CD4-positive, alpha-beta memory T cell (primary cell): Measurements from ENCODE around the gene CBARP. TPM values are rescaled to one million over a fixed set of nuclear protein-coding genes. Genes with fewer than 3 reads are reported as not detected.

Source experiments
- CTCF ChIA-PET: fragments of 350-600 bp; sonication (Branson Sonifier 250); formaldehyde crosslinking; loops from one replicate; lab custom pipeline; 2021; ENCODE audit warnings: inconsistent platforms; ENCODE audit not compliant: partially characterized antibody; lab: Charles Lee
- POLR2A ChIA-PET: fragments of 350-600 bp; sonication (Branson Sonifier 250); formaldehyde crosslinking; loops from one replicate; lab custom pipeline; 2021; ENCODE audit not compliant: partially characterized antibody; lab: Charles Lee
- DNase-seq, 5 donors: peaks; one replicate each; pipeline versions ENCODE4 v3.0.0 to v3.0.0-alpha.2; 2020 to 2022; ENCODE audit warnings: mixed read lengths in 1 of 5
- H3K27ac ChIP-seq: one replicate; pipeline ENCODE4 v1.7.0; 2013; ENCODE audit warnings: low read depth, low read length
- H3K27me3 ChIP-seq: 2 replicates; pipeline ENCODE4 v1.7.0; 2013; ENCODE audit warnings: mild to moderate bottlenecking, low read length, moderate library complexity; ENCODE audit not compliant: insufficient read depth
- H3K36me3 ChIP-seq: 2 replicates; pipeline ENCODE4 v1.7.0; 2013; ENCODE audit warnings: mild to moderate bottlenecking, low read length, moderate library complexity; ENCODE audit not compliant: insufficient read depth
- H3K4me1 ChIP-seq: 2 replicates; pipeline ENCODE4 v1.7.0; 2013; ENCODE audit warnings: mild to moderate bottlenecking, low read length, moderate library complexity; ENCODE audit not compliant: insufficient read depth
- H3K4me3 ChIP-seq, 2 donors: one replicate each; pipeline ENCODE4 v1.7.0; 2013; ENCODE audit warnings: low read length in 2 of 2, mild to moderate bottlenecking in 1 of 2
- H3K9me3 ChIP-seq, 2 donors: one replicate each; pipeline ENCODE4 v1.7.0; 2013; ENCODE audit warnings: low read length in 2 of 2, control low read depth in 1 of 2; ENCODE audit not compliant: control insufficient read depth in 1 of 2
- H3K27ac Mint-ChIP-seq, 7 donors: one replicate each; pipeline ENCODE4 v1.8.0; 2020 to 2021; ENCODE audit warnings: mixed read lengths in 7 of 7, mild to moderate bottlenecking in 6 of 7, inconsistent platforms in 3 of 7, moderate library complexity in 3 of 7
- H3K27me3 Mint-ChIP-seq, 2 donors: one replicate each; pipeline ENCODE4 v1.8.0; 2020 to 2021; ENCODE audit warnings: mixed read lengths in 2 of 2
- H3K36me3 Mint-ChIP-seq, 2 donors: one replicate each; pipeline ENCODE4 v1.8.0; 2020 to 2021; ENCODE audit warnings: mixed read lengths in 2 of 2, inconsistent platforms in 1 of 2, mild to moderate bottlenecking in 1 of 2
- H3K4me1 Mint-ChIP-seq, 4 donors: one replicate each; pipeline ENCODE4 v1.8.0; 2020 to 2021; ENCODE audit warnings: mixed read lengths in 4 of 4, mild to moderate bottlenecking in 1 of 4
- H3K4me3 Mint-ChIP-seq, 8 donors: one replicate each; pipeline ENCODE4 v1.8.0; 2020 to 2021; ENCODE audit warnings: mixed read lengths in 8 of 8, mild to moderate bottlenecking in 7 of 8, moderate library complexity in 6 of 8, inconsistent platforms in 3 of 8
- H3K9me3 Mint-ChIP-seq, 8 donors: one replicate each; pipeline ENCODE4 v1.8.0; 2020 to 2021; ENCODE audit warnings: mixed read lengths in 8 of 8, mild to moderate bottlenecking in 5 of 8, inconsistent platforms in 3 of 8, moderate library complexity in 1 of 8
- intact Hi-C: fragments of 100-400 bp; cut with micrococcal nuclease; formaldehyde crosslinking; loops from one replicate; pipeline ENCODE4 v1.15.1; 2023
- polyA plus RNA-seq, 2 donors: library from polyadenylated mRNA; unstranded; fragments of 300-500 nt; fragmentation: Illumina TruSeq; gene quantifications; one replicate each; pipeline ENCODE4 v1.2.3, GENCODE V29; 2021
- total RNA-seq, 2 experiments: library from RNA; stranded (reverse); gene quantifications; one replicate each; pipeline ENCODE4 v1.2.3, GENCODE V29; 2021

The CBARP gene
- total and polyA plus RNA-seq, 4 experiments from 2014 or later, result not detected

- H3K9me3 ChIP-seq, result no peaks in the 10 kb centered on the region
- DNase-seq, result no peak
- Mint-ChIP-seq H3K4me3 (peak overlapping the region; percentile 55 to 91 (median 82)), H3K27me3 (no peaks in the 10 kb centered on the region), H3K36me3 (peaks cover 25 to 38% of the 10 kb centered on the region in 2 donors), H3K4me1 (peaks cover 30 to 72% (median 53%) of the 10 kb centered on the region in 4 donors), H3K27ac (peak overlapping the region; percentile 91 to 98 (median 96)), H3K9me3 (peaks cover 0 to 21% (median 0%) of the 10 kb centered on the region in 8 donors)
- intact Hi-C loops, result loop anchor here (1.0 to 2.0 kb wide), 3 partner anchors 9 to 472 kb away; partner anchors contain the start of gene PTBP1
- H3K36me3 ChIP-seq, result peaks cover 32% of the 10 kb centered on the region
- H3K4me3 ChIP-seq, result peak overlapping the region in 1 of 2 donors; percentile 100
- POLR2A ChIA-PET, result interaction anchor here (0.5 to 12.0 kb wide), 62 partner anchors 11 to 757 kb away, joined by 3 to 650 read pairs (median 6); partner anchors contain the start of genes ABCA7, ARHGAP45, ATP5F1D and CBARP
- CTCF ChIA-PET, result interaction anchor here (0.7 to 10.8 kb wide), 6 partner anchors 11 to 28 kb away, joined by 3 to 364 read pairs (median 4); partner anchors contain the start of gene ATP5F1D
- H3K27me3 ChIP-seq, result no peaks in the 10 kb centered on the region
- H3K27ac ChIP-seq, result peak overlapping the region; percentile 77
- H3K4me1 ChIP-seq, result peaks cover 64% of the 10 kb centered on the region
Observed at GRCh38 chr19:1268226-1269064, 30.6 kb upstream of the CBARP start.

- H3K4me1 Mint-ChIP-seq, result peaks cover 27 to 69% (median 47%) of the 10 kb centered on the region in 4 donors
- Histone ChIP-seq H3K9me3 (no peaks in the 10 kb centered on the region), H3K4me3 (no peak overlapping the region), H3K36me3 (peaks cover 24% of the 10 kb centered on the region), H3K4me1 (peaks cover 63% of the 10 kb centered on the region), H3K27me3 (no peaks in the 10 kb centered on the region), H3K27ac (peak overlapping the region; percentile 77)
- ChIA-PET POLR2A (interaction anchor here (1.6 to 12.0 kb wide), 6 partner anchors 8 to 243 kb away, joined by 5 to 650 read pairs (median 48); partner anchors contain the start of genes ATP5F1D, CBARP and FAM174C), CTCF (interaction anchor here (0.7 to 10.8 kb wide), 3 partner anchors 15 to 27 kb away, joined by 3 to 364 read pairs (median 8); no protein-coding TSS in a partner anchor)
- peak overlapping the region; percentile 70 to 96 (median 89) for H3K27ac Mint-ChIP-seq
- DNase-seq, result peak in 1 of 5 donors; percentile 67
- peaks cover 20 to 31% of the 10 kb centered on the region in 2 donors for H3K36me3 Mint-ChIP-seq
- peaks cover 0 to 16% (median 0%) of the 10 kb centered on the region in 8 donors for H3K9me3 Mint-ChIP-seq
- intact Hi-C loops, result loop anchor here (2.0 kb wide), 1 partner anchor 471 kb away; the partner anchor contains the start of gene PTBP1
- H3K27me3 Mint-ChIP-seq, result no peaks in the 10 kb centered on the region
- H3K4me3 Mint-ChIP-seq, result peak overlapping the region; percentile 36 to 91 (median 67)
Observed at GRCh38 chr19:1267477-1268225, 29.8 kb upstream of the CBARP start.

DNA sequence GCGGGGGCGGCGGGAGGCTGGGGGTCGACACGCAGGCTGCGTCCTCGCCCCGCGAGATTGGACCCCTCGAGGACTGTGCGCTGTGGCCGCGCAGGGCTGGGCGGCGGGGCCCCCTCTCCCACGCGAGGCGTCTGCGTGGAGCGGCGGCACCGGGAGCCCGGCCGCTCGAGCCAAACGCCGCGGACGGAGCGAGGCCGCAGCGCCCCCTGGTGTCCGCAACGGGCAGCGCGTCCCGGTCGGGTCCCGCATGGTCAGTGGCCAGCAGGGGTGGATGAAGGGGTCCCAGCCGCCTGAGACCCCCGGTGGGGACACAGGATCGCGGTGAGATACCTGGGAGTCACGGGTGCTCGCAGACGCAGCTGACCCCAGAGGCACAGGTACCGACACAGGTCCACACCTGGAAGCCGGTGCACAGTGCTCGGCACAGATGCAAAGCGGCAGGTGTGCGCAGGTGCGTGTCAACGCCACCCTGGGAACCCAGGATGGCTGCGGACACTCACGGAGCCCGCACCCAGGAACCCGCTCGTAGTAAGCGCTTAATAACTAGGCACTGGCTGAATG, 29.2 kb upstream of the CBARP start:
- Histone ChIP-seq H3K27me3 (no peaks in the 10 kb centered on the region), H3K27ac (peak overlapping the region; percentile 58), H3K36me3 (peaks cover 18% of the 10 kb centered on the region), H3K4me1 (peaks cover 63% of the 10 kb centered on the region), H3K4me3 (peak overlapping the region in 1 of 2 donors; percentile 54), H3K9me3 (no peaks in the 10 kb centered on the region)
- peak in 4 of 5 donors; percentile 67 to 83 (median 70) for DNase-seq
- H3K27ac Mint-ChIP-seq, result peak overlapping the region; percentile 70 to 96 (median 89)
- H3K4me3 Mint-ChIP-seq, result peak overlapping the region in 7 of 8 donors; percentile 53 to 85 (median 69)
- H3K36me3 Mint-ChIP-seq, result peaks cover 15 to 26% of the 10 kb centered on the region in 2 donors
- intact Hi-C loops, result loop anchor here (1.0 kb wide), 1 partner anchor 23 kb away; no protein-coding TSS in a partner anchor
- peaks cover 0 to 15% (median 0%) of the 10 kb centered on the region in 8 donors for H3K9me3 Mint-ChIP-seq
- H3K4me1 Mint-ChIP-seq, result peaks cover 25 to 66% (median 47%) of the 10 kb centered on the region in 4 donors
- POLR2A ChIA-PET, result interaction anchor here (0.9 to 12.0 kb wide), 14 partner anchors 9 to 470 kb away, joined by 3 to 650 read pairs (median 9); partner anchors contain the start of genes ABCA7, ARHGAP45, ATP5F1D and CBARP
- CTCF ChIA-PET, result interaction anchor here (0.6 to 10.8 kb wide), 11 partner anchors 10 to 238 kb away, joined by 3 to 364 read pairs (median 5); partner anchors contain the start of gene ARHGAP45
- no peaks in the 10 kb centered on the region for H3K27me3 Mint-ChIP-seq

- H3K9me3 ChIP-seq, result no peaks in the 10 kb centered on the region
- Mint-ChIP-seq H3K27ac (peak overlapping the region; percentile 61 to 85 (median 82)), H3K36me3 (peaks cover 12 to 19% of the 10 kb centered on the region in 2 donors), H3K27me3 (peaks cover 0 to 3% of the 10 kb centered on the region in 2 donors), H3K4me1 (peaks cover 28 to 66% (median 47%) of the 10 kb centered on the region in 4 donors), H3K4me3 (peak overlapping the region; percentile 31 to 68 (median 58)), H3K9me3 (peaks cover 0 to 15% (median 0%) of the 10 kb centered on the region in 8 donors)
- peak overlapping the region; percentile 58 for H3K27ac ChIP-seq
- H3K36me3 ChIP-seq, result peaks cover 11% of the 10 kb centered on the region
- no peaks in the 10 kb centered on the region for H3K27me3 ChIP-seq
- POLR2A ChIA-PET, result interaction anchor here (0.9 to 12.0 kb wide), 14 partner anchors 8 to 470 kb away, joined by 3 to 650 read pairs (median 6); partner anchors contain the start of genes ABCA7, ARHGAP45, ATP5F1D and CBARP
- peaks cover 63% of the 10 kb centered on the region for H3K4me1 ChIP-seq
- intact Hi-C loops, result loop anchor here (1.0 kb wide), 1 partner anchor 22 kb away; no protein-coding TSS in a partner anchor
- CTCF ChIA-PET, result interaction anchor here (0.6 to 10.8 kb wide), 11 partner anchors 10 to 237 kb away, joined by 3 to 364 read pairs (median 5); partner anchors contain the start of gene ARHGAP45
- H3K4me3 ChIP-seq, result peak overlapping the region in 1 of 2 donors; percentile 54
- peak; percentile 82 to 87 (median 82) for DNase-seq
Observed at GRCh38 chr19:1266129-1266915, 28.5 kb upstream of the CBARP start.

DNA sequence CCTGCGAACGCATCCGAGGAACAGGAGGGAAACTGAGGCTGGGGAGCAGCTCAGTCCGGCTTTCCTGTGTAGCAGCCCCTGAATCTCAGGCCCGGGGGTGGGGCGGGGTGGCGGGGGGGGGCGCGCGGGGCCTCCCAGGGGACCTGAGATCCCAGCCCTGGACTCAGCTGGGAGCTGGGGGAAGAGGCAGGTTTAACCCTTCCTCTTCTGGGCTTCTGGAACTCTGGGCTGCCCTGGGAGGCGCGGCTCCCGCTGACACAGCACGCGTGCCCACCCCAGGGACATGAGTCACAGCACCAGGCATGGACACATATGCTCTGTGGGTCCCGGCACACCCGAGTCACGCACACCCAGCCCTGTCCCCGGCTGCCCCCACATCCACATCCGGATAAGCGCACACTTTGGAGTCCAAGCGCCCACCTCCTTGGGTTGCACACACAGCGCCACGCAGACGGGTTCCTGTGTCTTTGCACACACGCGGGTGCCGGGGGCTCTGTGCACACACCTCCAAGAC, 27.9 kb upstream of the CBARP start:
- H3K27me3 ChIP-seq, result no peaks in the 10 kb centered on the region
- POLR2A ChIA-PET, result interaction anchor here (0.9 to 12.0 kb wide), 8 partner anchors 9 to 369 kb away, joined by 3 to 650 read pairs (median 8); partner anchors contain the start of genes ABCA7, ATP5F1D, CBARP and MIDN
- Mint-ChIP-seq H3K4me3 (peak overlapping the region; percentile 31 to 65 (median 52)), H3K9me3 (peaks cover 0 to 9% (median 0%) of the 10 kb centered on the region in 8 donors), H3K27me3 (peaks cover 0 to 3% of the 10 kb centered on the region in 2 donors), H3K27ac (peak overlapping the region; percentile 61 to 85 (median 82)), H3K4me1 (peaks cover 22 to 66% (median 42%) of the 10 kb centered on the region in 4 donors), H3K36me3 (peaks cover 6 to 13% of the 10 kb centered on the region in 2 donors)
- H3K9me3 ChIP-seq, result no peaks in the 10 kb centered on the region
- H3K27ac ChIP-seq, result peak overlapping the region; percentile 58
- H3K4me3 ChIP-seq, result peak overlapping the region in 1 of 2 donors; percentile 54
- peaks cover 4% of the 10 kb centered on the region for H3K36me3 ChIP-seq
- intact Hi-C loops, result loop anchor here (1.0 kb wide), 1 partner anchor 21 kb away; no protein-coding TSS in a partner anchor
- CTCF ChIA-PET, result interaction anchor here (0.9 to 10.8 kb wide), 8 partner anchors 9 to 237 kb away, joined by 3 to 364 read pairs (median 8); partner anchors contain the start of gene ARHGAP45
- peaks cover 59% of the 10 kb centered on the region for H3K4me1 ChIP-seq
- peak in 1 of 5 donors; percentile 68 for DNase-seq
